Fibroblast of skin of right quadriceps (primary cell): ENCODE results near the gene XG.

Experiments used
- DNase-seq: peaks from one replicate; pipeline ENCODE4 v3.0.0-alpha.2; 2013

The XG gene

DNA sequence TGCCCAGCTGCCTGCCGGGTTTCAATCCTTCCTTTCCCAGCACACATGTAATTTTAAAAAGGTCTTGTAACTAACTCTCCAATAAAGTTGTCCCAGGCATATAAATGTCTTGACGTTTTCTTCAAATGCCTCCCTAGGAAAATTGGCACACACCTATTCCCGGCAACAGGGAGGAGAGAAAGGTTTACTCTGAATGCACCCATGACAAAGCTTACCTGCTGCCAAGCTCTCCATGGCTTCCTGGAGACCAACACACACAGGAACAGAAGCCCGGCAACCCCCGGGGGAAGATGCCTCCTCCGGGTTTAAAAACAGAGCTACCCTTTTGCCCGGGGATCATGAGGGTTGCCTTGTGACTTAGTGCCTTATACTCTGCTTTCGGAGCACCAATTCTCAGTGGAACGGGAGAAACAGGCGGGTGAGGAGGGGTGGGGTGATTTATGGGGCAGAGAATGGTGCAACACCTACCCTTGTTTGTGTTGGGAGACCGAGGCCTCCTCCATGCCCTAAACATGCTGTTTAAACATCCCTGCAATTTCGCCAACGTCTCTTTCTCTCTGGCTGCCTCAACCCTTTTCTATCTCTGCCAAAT, 72.1 kb downstream of the XG start:
- DNase-seq: no peak

DNA sequence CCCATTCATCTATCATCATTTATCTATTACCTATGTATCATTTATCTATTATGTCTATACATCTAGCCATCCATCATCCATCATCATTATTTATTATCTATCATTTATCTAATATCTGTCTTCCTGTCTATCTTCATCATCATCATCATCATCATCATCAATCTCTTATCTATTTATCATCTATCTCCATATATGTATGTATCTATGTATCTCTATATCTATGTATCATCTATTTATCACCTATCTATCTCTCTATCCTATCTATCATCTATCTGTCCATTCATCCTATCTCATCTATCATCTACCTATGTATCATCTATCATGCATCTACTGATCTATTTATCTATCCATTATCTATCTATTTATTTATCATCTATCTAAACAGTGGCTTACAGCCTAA, 73.0 kb downstream of the XG start:
- no peak for DNase-seq

DNA sequence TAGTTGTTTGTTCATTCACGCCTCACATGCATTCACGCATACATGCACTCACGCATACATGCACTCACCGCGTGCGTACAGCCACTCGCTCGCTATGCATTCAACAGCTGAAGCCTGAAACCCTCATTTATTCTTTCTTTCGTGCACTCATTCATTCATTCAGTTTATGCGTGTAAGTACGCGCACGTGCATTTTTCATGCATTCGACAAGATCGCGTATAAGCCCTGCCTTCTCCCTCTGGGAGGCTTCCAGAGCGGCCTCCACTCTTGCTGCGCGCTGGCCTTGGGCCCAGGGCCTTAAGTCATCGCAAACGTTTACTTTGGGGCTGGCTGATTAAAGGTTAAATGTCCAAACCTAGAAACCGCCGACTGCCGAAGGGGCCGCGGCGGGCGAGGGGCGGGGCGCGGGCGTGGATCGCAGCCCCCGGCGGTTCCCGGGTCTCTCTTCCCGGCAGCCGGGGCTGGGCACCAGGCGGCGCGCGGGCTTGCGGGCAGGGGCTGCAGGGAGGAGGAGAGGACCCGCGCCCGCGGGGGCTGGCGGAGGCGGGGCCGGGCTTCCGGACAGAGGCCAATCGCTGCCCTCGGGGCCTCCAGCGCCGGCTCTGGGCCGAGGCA, 76.6 kb downstream of the XG start, which contains the start of gene GYG2:
Gene GYG2, plus strand, starts transcription at position 587 of the 615 bp plus-strand sequence. CDS start 1,259 bp downstream, outside the sequence.
- peak; percentile 23 for DNase-seq

DNA sequence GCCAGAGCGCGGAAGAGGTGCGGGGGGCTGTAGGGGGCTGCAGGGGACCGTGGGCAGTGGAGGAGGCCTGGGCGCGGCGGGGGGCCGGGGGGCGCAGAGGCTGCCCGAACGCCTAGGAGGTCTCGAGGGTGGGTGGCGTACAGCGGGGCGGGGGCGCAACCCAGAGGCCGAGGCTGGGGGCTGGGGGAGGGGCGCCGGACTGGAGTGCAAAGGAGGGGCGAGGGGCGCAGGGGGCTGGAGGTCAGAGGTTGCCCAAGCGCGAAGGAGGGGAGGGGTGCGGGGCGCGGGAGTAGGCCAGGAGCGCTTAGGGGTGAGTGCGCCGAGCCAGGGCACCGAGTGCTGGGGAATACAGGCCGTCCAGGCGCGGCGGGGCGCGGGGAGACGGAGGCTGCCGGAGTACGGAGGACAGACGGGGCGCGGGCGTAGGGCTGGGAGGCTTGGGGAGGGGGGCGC, 77.1 kb downstream of the XG start:
- DNase-seq: no peak

DNA sequence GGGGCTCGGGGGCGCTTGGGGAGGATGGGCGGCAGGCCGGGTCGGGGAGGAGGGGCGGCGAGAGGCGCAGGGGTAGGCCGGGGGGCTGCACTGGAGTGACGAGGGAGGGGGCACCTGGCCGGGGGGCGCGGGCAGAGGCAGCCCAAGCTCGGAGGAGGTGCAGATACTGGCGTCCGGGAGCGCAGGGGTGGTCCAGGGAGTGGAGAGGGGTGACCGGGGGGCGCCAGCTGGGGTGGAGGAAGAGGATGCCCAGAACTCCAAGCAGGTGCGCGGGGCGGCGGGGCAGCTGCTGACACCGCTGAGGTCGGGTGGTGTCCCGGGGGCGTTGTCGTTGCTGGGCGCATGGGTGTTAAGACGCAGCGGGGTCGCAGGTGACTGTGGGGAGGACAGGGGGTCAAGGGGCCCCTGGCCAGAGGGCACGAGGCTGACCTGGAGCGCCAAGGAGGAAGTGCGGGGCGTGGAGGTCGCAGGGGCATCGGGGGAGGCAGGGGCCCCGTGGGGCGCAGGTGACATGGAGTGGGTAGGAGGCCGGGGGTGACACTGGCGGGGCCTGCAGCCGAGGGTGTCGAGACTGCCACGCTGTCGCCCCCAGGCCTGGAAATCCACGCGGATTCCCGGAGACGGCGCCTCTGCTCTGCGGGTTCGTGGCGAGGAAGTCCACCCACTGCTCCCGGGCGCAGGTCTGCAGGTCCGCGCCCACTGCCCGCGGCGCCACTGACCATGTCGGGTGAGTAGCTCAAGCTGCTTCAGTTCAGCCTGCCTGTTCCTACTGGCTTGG, 77.8 kb downstream of the XG start:
- no peak for DNase-seq

DNA sequence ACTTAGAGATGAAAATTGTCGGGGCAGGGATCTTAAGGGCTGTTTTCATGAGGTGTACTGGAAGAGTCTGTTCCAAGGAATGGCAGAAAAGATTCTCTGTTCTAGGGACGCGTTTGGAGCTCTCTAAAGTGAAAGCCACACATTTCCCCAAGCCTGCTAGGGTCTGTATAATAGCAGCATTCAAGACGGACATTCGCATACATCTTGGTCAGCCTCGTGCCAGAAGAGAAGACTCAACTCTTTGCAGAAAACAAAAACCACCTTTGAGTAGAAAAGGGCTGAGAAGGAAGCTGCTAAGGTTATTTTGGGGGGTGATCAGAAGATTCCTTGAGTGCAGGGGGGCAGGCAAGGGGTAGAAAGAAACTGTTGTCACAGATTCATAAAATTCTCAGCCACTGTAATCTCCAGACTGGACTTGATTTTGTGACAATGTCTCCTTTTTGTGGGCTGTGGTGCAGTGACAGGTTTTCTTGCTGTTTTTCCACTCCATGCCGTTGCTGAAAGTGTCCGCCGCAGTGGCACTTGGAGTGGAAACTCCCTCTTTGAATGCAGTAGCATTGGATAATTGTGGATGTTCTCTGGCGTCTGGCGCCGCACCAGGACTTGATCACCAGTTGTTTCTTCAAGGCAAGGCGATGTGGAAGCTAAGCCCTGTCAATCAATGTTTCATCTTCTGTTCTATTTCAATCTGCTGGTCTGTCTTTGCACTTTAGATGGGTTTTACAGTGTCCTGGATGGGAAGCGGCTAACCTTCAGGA, 79.8 kb downstream of the XG start:
- no peak for DNase-seq

DNA sequence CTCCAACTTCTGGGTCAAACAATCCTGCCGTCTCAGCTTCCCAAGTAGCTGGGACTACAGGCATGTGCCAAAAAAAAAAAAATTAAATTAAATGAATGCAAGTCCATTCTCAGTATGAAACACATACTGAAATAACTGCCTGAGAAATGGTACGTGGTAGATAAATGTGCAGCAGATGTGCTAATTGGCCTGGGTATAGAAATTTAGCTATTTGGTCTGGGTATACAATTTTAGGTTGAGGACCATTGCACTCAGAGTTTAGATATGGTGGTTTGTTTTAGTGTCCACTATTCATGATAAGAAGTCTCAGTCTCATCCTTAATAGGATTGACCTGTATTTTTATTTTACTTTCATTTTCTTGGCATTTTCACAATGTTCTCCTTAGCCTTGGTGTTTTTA, 86.1 kb downstream of the XG start:
- no peak for DNase-seq

DNA sequence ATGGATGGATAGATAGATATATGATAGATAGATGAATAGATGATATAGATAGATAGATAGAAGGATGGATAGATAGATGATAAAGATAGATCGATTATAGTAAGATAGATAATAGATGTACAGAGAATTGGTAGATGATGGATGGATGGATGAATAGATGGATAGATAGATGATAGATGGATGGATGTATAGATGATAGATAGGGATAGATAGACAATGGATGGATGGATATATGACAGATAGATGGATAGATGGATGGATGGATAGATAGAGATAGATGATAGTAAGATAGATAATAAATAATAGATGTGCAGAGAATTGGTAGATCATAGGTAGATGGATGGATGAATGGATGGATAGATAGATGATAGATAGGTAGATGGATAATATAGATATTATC, 89.1 kb downstream of the XG start:
- no peak for DNase-seq

DNA sequence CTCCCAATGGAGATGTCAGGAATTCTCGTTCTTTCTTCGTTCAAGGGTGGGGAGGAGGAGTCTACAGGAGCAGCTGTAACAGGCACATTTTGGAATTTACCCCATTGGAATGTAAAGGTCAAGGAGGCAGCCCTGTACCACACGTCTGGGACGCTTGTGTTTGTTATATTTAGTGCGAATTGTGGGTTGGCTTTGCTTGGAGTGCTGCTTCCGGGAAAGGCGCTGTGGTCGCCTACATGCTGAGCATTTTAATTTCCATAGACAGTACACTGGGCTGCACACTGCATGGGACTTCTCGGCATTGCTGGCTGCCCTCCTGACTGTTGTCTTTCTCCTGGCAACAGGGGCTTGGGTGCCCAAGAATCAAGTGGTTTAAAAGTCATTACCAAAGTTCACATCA, 89.7 kb downstream of the XG start:
- DNase-seq: no peak

DNA sequence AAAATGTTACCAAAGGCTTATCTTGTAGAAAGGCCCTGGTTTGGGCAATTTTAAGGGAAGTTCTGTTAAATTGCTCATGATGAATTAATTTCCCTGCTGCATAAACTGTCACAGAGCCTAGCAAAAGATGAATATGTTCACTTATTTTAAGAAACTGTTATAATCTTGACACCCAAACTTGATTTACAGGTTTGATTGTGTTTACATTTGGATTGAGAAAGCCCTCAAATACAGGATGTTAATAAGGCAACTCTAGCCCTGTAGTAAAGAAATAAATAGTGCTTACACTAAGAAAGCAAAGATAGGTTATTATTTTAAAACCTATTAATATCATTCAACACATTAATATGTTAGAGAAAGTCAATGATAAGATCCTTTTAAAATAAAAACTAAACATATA, 95.2 kb downstream of the XG start:
- no peak for DNase-seq

DNA sequence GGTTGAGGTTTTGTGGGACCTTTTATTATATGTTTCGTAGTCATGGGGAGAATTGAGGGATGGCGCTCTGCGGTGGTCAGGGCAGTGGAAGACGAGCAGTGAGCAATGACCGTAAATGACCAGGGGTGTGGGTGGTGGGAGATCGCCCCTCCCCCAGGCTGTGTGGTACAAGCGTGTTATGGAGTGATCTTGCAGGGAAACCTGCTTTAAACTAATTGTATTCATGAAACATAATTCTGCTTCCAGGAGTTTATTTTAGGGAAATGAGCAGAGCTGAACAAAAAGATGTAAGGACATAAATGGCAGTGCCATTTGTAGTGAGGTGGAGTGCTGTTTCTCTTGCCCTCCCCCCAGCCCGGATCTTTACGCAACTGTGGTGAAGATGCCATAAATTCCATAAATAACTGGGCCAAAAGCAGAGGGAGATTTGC, 97.0 kb downstream of the XG start:
- peak; percentile 77 for DNase-seq

DNA sequence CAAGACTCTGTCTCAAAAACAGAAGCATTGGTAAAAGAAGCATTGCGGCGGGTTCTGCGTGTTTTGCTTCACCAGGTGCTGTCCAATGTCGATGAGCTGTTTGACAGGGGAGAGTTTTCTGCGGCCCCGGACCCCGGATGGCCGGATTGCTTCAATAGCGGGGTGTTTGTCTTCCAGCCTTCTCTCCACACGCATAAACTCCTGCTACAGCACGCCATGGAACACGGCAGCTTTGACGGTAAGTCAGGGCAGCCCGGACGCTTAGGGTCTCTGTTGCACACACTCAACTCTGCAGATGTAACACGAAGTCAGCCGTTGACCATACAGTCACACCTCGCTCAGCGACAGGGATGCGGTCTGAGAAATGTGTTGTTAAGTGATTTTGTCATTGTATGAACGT, 103.1 kb downstream of the XG start:
- DNase-seq: no peak

DNA sequence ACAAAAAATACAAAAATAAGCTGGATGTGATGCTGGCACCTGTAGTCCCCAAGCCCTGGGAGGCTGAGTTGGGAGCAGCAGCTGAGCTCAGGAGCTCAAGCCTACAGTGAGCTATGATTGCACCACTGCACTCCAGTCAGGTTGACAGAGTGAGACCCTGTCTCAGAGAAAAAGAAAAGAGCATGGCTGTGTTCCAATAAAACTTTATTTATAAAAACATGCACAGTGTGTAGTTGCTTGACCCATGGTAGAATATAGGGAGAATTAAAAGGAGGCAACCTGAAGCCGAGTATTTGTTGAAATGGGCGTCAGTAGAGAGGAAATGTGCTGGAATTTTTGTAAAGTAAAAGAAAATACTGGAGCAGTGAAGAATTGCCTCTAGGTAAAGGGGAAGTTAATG, 103.9 kb downstream of the XG start:
- DNase-seq: no peak

DNA sequence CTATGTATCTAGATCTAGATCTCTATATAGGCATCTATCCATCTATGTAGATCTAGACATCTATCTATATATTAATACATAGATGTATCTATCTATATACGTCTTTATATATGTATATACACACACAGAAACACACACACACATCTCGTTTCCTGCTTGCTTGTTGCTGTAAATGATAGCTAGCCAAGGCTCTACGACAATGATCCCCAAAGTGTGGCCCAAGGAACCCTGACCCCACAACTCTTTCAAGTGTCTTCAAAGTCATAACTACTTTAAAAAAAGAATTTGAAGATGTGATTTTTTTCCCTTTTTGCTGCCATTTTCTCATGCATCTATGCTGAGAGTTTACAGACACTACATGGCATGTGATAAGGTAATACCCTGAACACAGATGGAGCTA, 105.7 kb downstream of the XG start:
- DNase-seq: no peak

DNA sequence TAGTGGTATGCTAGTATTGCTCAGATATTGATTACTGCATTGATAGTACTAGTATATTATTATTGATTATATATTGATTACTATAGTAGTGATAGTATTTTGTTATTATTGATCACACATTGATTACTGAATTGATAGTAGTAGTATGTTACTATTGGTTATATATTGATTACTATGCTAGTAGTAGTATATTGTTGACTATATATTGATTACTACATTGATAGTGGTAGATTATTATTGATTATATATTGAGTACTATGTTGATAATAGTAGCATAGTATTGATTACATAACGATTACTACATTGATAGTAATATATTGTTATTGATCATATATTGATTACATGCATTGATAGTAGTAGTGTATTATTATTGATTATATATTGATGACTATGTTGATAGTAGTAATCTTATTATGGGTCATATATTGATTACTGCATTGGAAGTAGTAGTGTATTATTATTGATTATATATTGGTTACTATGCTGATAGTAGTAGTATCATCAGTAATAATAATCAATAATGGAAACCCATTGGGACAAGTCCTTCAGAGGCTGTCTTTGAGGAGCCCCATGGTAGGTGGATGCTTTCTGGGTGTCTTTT, 107.5 kb downstream of the XG start:
- no peak for DNase-seq

DNA sequence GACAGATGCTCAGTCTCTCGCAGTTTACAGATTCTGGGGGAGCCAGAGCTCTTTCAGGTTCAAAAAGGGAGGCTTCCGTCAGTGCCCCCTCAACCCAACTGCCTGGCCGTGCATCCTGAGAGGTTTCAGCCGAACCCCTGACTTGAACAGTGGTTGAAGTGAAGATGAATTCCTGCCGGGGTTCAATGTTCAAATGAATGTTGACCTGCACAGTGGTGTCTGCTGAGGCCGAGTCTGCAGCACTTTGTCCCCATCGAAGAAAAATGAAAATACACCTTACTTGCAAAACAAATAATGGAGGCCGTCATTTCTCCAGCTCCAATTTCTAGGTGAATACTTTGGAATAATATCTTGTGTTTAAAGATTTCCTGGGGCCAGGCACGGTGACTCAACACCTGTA, 110.6 kb downstream of the XG start:
- no peak for DNase-seq

DNA sequence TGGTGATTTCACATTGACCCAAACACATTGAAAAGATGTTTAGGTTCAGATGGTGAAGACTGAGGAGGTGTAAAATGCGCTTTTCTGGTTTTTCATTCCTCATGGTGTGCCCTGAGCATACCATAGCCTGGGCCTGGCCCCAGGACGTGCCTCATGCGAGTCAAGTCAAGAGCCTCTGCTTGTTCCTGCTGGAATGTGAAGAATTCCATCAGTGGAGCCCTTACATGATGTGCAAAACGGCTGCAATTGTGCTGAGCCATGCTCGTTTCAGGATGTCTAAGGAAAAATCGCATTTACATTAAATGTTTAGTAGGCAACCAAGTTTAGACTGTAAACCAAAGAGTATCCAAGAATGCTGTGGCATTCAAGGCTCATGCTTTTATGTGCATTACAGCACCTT, 111.8 kb downstream of the XG start:
- DNase-seq: peak; percentile 54
